Stimulated activated CD8-positive, alpha-beta memory T cell treated with anti-CD3 and anti-CD28 coated beads, Interleukin-15, amount 100 ng/mL, for 1 hour (primary cell): Measurements from ENCODE around the gene MRFAP1L1.
A peak's percentile ranks its signal among the peaks of the same experiment; 100 is the strongest.
"Not testable (repeated sequence)": the region's sequence is repeated elsewhere in the genome, so short reads cannot be mapped to it uniquely, and the experiment has no call there.

Source experiments
- DNase-seq: peaks from one replicate; pipeline ENCODE4 v3.0.0-alpha.2; 2020; ENCODE audit warnings: low read depth

Gene MRFAP1L1

DNA sequence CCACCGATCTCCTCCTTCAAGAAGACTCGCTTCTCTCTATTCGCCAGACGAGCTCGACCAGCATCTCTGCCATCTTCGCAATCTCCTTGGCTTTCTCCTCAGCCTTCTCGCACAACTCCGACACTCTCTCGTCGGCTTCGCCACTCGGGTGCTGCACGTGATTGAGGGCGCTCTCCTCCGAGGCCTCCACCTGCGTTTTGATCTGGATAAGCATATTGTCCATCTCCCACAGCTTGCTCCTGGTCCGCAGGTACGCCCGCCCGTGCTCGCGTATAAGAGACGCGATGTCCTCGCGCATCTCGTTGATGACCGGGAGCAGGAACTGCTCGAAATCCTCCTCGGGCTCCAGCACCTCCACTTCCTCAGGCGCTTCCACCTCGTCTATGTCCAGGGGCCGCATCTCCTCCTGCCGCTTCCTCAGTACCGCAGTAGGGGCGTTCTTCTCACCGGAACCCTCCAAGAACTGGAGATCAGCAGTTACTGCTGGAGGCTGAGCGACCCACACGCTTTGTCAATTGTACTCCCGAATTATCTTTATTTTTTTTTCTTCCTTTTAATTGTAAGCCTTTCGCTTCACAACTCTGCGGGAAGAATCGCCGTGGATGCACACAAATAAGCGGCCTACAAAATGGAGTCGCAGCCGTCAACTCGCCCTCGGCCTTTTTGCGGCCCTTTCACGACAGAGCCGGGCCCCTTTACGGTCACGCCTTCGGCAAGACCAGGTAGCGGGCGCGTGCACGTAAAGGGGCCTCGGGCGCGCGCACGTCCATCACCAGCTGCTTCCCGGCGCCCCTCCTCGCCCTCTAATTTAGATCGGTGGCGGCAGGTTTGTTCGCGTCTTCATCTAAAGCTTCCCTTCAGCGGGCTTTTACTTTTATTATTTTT is at the start of gene MRFAP1L1:
Gene MRFAP1L1, minus strand, starts transcription at position 636 of the 885 bp plus-strand sequence. Its CDS starts 236 bp downstream, at position 400.
- peak; percentile 92 for DNase-seq

DNA sequence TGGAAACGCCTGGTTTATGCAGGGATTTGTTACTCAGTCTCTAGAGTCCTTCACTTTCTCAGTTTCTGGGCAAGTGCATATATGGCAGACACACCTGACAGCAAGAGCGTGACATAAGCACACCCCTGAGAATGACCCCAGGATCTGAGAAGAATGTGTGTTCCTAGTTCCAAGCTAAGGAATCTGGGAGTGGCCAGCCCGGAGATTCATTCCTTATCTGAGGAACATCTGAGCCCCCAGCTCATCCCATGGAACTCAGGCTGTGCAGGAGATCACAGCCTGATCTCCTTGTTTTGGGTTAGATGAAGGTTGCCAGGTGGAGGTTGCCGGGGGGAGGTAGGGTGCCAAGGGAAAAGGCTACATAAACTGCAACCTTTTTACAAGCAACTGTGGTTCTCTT is 49.1 kb upstream of the MRFAP1L1 start:
- no peak for DNase-seq

DNA sequence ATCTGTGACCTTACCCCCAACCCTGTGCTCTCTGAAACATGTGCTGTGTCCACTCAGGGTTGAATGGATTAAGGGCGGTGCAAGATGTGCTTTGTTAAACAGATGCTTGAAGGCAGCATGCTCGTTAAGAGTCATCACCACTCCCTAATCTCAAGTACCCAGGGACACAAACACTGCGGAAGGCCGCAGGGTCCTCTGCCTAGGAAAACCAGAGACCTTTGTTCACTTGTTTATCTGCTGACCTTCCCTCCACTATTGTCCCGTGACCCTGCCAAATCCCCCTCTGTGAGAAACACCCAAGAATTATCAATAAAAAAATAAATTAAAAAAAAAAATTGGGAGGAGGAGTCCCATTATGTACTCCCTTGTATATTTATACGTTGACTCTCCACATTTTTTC is 46.7 kb upstream of the MRFAP1L1 start:
- DNase-seq: not testable (repeated sequence)

GRCh38 chr4:6755088-6755753 is 45.6 kb upstream of the MRFAP1L1 start:
- no peak for DNase-seq

- DNase-seq: no peak
Measured at GRCh38 chr4:6754481-6755087, 44.9 kb upstream of the MRFAP1L1 start.

- DNase-seq: no peak
Measured at GRCh38 chr4:6753891-6754290, 44.2 kb upstream of the MRFAP1L1 start.

DNA sequence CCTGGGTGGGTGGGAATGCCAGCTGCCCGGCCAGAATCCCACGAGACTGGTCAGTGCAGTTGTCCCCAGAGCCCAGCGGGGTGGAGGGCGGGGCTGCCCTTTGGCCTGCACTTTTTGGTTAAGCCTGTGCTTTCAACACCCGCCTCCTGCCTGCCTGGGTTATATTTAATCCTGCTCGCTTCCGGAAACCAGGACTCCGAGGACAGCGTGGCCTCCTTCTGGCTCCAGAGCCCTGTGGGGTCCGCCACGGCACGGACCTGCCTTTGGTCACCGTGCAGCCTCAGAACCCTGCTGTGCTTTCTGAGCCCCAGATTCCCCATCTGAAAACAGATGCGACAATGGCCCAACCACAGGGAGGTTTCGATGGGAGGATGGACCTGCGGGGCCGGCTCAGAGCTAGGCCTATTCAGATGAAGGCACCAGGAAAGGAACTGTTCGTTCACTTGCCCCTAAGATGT is 43.5 kb upstream of the MRFAP1L1 start:
- DNase-seq: no peak

DNA sequence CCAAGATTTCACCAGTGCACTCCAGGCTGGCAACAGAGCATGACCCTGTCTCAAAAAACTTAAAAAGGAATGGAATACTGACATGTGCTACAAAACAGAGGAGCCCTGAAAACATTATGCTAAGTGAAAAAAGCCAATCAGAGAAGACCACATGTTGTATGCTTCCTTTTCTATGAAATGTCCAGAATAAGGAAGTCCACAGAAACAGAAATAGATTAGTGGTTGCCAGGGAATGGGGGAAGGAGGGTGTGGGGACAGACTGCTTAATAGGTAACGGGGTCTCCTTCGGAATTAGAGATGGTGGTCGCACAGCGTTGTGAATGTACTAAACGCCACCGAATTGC is 42.8 kb upstream of the MRFAP1L1 start:
- no peak for DNase-seq

- DNase-seq: no peak
Measured at GRCh38 chr4:6751611-6752485, 42.2 kb upstream of the MRFAP1L1 start.

GRCh38 chr4:6750286-6751221 is 40.9 kb upstream of the MRFAP1L1 start:
- no peak for DNase-seq

DNA sequence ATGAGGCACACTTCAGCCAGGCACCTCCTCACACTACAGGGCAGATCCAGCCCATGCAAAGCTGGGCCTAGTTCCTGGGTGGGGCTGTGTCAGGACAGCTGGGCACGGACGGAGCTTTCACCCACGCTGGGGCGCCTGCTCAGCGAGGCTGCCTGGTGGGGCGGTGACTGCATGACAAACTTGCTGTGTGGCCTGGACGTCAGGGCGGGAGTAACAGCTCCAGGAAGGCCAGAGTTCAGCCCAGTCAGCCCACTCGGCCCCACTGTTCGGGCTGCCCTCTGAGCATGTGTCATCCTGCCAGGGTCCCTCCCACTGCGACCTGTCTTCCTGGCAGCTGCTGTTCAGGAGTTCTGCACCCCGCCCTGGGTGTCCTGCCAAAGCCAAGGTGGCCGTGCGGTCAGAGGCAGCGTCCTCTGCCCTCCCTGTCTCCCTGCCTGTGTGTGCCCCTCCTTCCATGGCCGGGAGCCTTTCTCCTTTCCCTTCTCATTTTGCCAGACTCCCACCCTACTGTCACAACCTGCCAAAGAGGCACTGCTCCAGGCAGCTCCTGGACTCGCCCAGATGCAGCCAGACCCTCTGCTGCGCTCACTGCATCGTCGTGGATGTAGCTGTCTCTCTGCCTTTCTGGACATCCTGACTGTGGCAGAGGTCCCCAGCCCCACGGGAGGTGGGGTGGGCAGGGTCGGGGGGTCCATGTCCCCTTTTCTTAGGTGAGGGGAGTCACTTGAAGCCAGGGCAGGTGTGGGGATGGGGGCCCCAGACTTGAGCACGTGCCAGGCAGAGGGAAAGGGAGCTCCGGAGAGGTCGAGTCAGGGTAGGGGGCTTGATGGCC is 39.9 kb upstream of the MRFAP1L1 start:
- DNase-seq: no peak

- DNase-seq: no peak
Measured at GRCh38 chr4:6748286-6748685, 38.6 kb upstream of the MRFAP1L1 start.

DNA sequence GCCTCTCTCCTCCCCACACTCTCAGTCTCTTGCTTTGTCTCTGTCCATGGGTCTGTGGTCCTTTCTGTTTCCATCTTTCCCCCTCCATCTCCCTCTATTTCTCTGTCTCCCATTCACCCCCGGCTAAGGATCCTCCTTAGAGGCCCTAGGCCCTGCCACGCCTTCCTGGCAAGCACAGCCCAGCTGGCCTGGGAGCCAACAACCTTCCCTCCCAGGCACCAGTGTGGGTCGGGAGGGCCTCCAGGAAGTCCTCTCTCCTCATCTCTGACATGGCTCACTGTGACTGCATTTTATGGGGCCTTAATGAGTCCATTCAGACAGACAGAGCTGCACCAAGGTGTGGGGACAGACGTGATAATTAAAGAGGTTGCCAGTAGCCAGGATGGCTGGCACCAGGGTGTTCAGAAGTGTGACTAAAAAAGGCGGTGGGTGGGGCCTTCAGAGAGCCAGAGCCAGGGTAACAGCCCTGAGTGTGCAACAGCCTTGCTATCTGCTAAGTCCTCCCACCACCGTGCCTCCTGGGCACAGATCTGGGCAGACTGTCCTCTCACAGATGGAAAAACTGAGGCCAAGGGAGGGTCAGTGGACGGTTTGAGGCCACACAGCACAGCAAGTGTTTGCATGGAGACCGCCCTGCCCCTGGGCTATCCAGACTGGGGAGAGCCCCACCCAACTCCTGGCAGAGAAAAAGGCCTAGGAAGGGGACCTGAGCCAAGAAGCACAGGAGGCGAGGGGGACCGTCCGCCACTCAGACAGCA is 37.8 kb upstream of the MRFAP1L1 start:
- no peak for DNase-seq

DNA sequence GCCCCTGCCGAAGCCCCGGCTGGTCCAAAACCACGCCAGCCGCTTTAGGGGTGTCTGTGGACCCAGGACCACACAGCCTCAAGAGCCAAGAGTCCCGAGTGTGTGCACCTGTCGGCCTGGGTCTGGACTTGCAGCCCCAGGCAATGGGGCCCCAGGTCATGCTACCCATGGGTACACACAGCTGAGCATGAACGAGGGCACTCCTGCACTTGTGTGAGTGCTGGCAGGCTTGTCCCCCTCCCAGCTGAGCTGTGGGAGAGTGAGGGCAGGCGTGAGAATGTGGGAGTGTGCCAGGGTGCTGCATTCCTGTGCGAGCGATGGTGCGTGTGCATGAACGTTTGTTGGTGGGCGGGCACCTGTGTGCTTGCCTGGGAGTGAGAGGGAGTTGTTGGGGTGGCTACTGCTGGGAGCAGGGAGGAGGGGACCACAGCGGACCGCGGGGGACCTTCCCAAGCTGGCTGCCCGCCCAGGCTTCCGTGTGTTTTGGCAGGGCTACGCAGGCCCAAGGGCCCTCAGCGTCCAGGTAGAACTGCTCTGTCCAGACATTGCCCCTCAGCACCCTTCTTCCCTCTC is 37.1 kb upstream of the MRFAP1L1 start:
- no peak for DNase-seq

GRCh38 chr4:6742989-6743388 is 33.3 kb upstream of the MRFAP1L1 start:
- DNase-seq: no peak

DNA sequence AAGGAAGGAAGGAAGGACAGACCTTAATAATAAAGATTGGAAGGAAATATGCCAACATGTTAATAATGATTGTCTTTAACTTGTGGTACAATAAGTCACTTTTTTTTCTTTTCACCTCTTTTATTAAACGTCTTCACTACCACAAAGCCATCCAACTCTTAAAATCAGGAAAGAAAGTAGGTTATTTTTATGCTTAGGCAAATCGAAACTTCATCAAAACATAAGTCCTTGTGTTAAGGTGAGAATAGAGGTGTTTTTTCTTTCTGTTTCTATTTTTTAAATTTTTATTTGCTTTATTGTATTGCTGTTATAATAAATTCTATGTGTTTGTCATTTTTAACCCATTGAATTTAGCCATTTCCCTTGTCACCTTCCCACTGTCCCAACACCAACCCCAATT is 32.8 kb upstream of the MRFAP1L1 start:
- no peak for DNase-seq

- DNase-seq: no peak
Measured at GRCh38 chr4:6740347-6740746, 30.7 kb upstream of the MRFAP1L1 start.

GRCh38 chr4:6739920-6740319 is 30.3 kb upstream of the MRFAP1L1 start:
- DNase-seq: no peak
